DOHH2 (cell line): ENCODE measurements around the gene AIP.
A peak's percentile ranks its signal among the peaks of the same experiment; 100 is the strongest.
"Not testable (repeated sequence)": the region's sequence is repeated elsewhere in the genome, so short reads cannot be mapped to it uniquely, and the experiment has no call there.

Source experiments
- H3F3A ChIP-seq: fragments of 200-600 bp; sonication (generic), shearing (Covaris generic); 2 replicates; pipeline ENCODE4 v1.6.0; 2016; ENCODE audit warnings: antibody characterized with exemption, mild to moderate bottlenecking; ENCODE audit not compliant: control insufficient read depth, insufficient read depth
- H3K27ac ChIP-seq: fragments of 200-600 bp; sonication (generic); 2 replicates; pipeline ENCODE4 v1.5.1; 2014; ENCODE audit warnings: low read depth, mild to moderate bottlenecking, low read length, moderate library complexity
- H3K27me3 ChIP-seq: fragments of 200-600 bp; sonication (generic); 2 replicates; pipeline ENCODE4 v1.6.1; 2014; ENCODE audit warnings: mild to moderate bottlenecking, low read length, mixed read lengths; ENCODE audit not compliant: control insufficient read depth
- H3K36me3 ChIP-seq: fragments of 200-600 bp; sonication (generic); 2 replicates; pipeline ENCODE4 v1.6.1; 2014; ENCODE audit warnings: mild to moderate bottlenecking, low read length, moderate library complexity, mixed read lengths; ENCODE audit not compliant: control insufficient read depth
- H3K4me1 ChIP-seq: fragments of 200-600 bp; sonication (generic); 2 replicates; pipeline ENCODE4 v1.6.1; 2014; ENCODE audit warnings: mild to moderate bottlenecking, low read length, mixed read lengths; ENCODE audit not compliant: control insufficient read depth
- H3K4me2 ChIP-seq: fragments of 200-600 bp; sonication (generic); 2 replicates; pipeline ENCODE4 v1.6.0; 2014; ENCODE audit warnings: mild to moderate bottlenecking, low read length, moderate library complexity
- H3K4me3 ChIP-seq: fragments of 200-600 bp; sonication (generic); 2 replicates; pipeline ENCODE4 v1.5.1; 2014; ENCODE audit warnings: mild to moderate bottlenecking, low read length, mixed read lengths
- H3K79me2 ChIP-seq: fragments of 200-600 bp; sonication (generic); 2 replicates; pipeline ENCODE4 v1.6.1; 2014; ENCODE audit warnings: mild to moderate bottlenecking, low read length, mixed read lengths; ENCODE audit not compliant: control insufficient read depth
- H3K9me2 ChIP-seq: fragments of 200-600 bp; sonication (generic); replicated peaks from 2 replicates; pipeline ENCODE4 v1.6.1; 2014; ENCODE audit warnings: mild to moderate bottlenecking, low read length, mixed read lengths; ENCODE audit not compliant: control insufficient read depth
- H3K9me3 ChIP-seq: fragments of 200-600 bp; sonication (generic); 2 replicates; pipeline ENCODE4 v1.6.1; 2014; ENCODE audit warnings: antibody characterized with exemption, low read length, mixed read lengths; ENCODE audit not compliant: control insufficient read depth, insufficient read depth
- H4K20me1 ChIP-seq: fragments of 200-600 bp; sonication (generic); 2 replicates; pipeline ENCODE4 v1.6.0; 2014; ENCODE audit warnings: low read depth, mild to moderate bottlenecking, antibody characterized with exemption, low read length, moderate library complexity; ENCODE audit not compliant: control insufficient read depth, insufficient read depth
- EZH2phosphoT487 ChIP-seq: fragments of 200-600 bp; sonication (generic); IDR thresholded peaks from 2 replicates; pipeline ENCODE4 v1.6.1; 2017; ENCODE audit warnings: borderline replicate concordance, mild to moderate bottlenecking, antibody characterized with exemption, low read length, moderate library complexity, mixed read lengths
- TF ChIP-seq, protein P1 (sequence below): fragments of 200-600 bp; sonication (generic); IDR thresholded peaks from one replicate; pipeline ENCODE4 v1.5.1; 2014; ENCODE audit warnings: antibody characterized with exemption, mild to moderate bottlenecking, low read depth, low read length; ENCODE audit not compliant: poor library complexity, severe bottlenecking

Gene AIP

DNA sequence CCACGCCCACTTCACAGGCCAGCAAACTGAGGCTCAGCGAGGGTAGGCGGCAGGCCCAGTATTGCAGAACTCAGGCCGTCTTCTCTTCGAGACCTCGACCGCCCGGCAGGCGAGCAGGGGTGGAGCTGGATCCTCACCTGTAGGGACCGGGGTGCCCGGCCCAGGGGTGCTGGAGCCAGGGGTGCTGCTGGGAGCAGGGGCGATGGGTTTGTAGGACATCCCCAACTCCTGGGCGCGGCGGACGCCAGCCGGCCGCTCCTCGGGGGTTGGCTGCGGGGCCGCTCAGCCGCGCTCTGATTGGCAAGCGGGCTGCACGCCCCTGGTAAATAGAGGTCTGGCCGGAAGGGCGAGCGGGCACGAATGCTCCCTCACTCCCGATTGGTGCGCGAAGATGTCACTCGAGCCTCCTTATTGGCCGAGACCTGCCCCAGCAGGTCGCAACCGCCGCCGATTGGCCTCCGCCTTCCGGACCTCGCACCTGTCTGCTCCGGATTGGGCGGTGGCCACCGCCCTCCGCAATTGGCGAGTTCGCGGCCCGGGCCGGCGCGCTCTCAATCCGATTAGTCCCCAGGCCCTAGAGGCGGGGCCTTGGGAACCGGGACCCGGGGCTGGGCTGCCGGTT, 25.1 kb downstream of the AIP start, which contains the start of gene CDK2AP2:
TSS of gene CDK2AP2 (minus strand) at position 299 of the 622 bp plus-strand sequence. CDS start at position 219, 80 bp downstream.
- peaks cover 36% of the 10 kb centered on the region for H3K4me1 ChIP-seq
- H3K4me2 ChIP-seq: peak within 1 kb of the TSS; percentile 83
- H3K9me2 ChIP-seq: no peaks in the 10 kb centered on the region
- H3K4me3 ChIP-seq: peak within 1 kb of the TSS; percentile 89
- TF ChIP-seq, protein P1, sequence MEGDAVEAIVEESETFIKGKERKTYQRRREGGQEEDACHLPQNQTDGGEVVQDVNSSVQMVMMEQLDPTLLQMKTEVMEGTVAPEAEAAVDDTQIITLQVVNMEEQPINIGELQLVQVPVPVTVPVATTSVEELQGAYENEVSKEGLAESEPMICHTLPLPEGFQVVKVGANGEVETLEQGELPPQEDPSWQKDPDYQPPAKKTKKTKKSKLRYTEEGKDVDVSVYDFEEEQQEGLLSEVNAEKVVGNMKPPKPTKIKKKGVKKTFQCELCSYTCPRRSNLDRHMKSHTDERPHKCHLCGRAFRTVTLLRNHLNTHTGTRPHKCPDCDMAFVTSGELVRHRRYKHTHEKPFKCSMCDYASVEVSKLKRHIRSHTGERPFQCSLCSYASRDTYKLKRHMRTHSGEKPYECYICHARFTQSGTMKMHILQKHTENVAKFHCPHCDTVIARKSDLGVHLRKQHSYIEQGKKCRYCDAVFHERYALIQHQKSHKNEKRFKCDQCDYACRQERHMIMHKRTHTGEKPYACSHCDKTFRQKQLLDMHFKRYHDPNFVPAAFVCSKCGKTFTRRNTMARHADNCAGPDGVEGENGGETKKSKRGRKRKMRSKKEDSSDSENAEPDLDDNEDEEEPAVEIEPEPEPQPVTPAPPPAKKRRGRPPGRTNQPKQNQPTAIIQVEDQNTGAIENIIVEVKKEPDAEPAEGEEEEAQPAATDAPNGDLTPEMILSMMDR: no peak
- TF ChIP-seq EZH2phosphoT487: no peak
- H3F3A ChIP-seq: peaks cover 4% of the 10 kb centered on the region
- H3K27me3 ChIP-seq: peaks cover 14% of the 10 kb centered on the region; the same call in 1 of the 2 replicates
- H4K20me1 ChIP-seq: peaks cover 6% of the 10 kb centered on the region; the same call in 1 of the 2 replicates
- peaks cover 17% of the 10 kb centered on the region for H3K36me3 ChIP-seq
- H3K79me2 ChIP-seq: peaks cover 44% of the 10 kb centered on the region
- peak within 1 kb of the TSS; percentile 68 for H3K27ac ChIP-seq
- no peaks in the 10 kb centered on the region for H3K9me3 ChIP-seq

DNA sequence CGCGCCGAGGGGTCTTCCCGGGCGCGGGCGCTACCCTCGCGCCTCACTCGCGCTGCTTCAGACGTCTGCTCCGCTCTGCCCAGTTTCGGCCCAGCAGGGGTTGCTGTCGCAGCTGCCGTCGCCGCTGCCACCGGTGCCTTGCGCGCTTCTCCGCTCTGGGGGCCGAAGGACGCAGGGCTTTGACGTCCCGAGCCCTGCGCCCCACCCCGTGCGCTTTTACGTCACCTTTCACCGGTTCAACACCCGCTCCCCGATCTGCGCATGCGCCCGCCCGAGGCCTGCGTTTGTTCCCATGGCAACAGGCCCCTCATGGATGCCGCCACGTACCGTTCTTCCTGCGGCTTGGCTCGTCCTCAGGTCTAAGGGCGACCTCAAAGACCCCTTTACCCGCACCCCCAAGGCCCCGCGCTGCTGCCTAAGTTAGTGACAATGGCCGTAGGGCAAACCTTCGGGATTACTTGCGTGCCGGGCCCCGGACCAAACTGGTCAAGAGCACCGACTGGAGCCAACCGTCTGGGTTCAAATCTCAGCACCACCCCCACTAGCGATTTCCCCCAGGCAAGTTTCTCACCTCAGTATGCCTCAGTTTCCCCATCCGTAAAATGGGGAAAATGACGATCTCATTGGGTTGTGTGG, 25.8 kb downstream of the AIP start:
- peaks cover 3% of the 10 kb centered on the region; the same call in 1 of the 2 replicates for H4K20me1 ChIP-seq
- peaks cover 15% of the 10 kb centered on the region for H3K36me3 ChIP-seq
- H3K9me3 ChIP-seq: no peaks in the 10 kb centered on the region
- H3K4me1 ChIP-seq: peaks cover 32% of the 10 kb centered on the region
- peak overlapping the region; percentile 83 for H3K4me2 ChIP-seq
- H3K27me3 ChIP-seq: peaks cover 17% of the 10 kb centered on the region
- H3K4me3 ChIP-seq: peak overlapping the region; percentile 89
- TF ChIP-seq, protein P1: no peak
- no peak for TF ChIP-seq EZH2phosphoT487
- no peaks in the 10 kb centered on the region for H3K9me2 ChIP-seq
- H3K79me2 ChIP-seq: peaks cover 38% of the 10 kb centered on the region
- H3F3A ChIP-seq: peaks cover 4% of the 10 kb centered on the region
- H3K27ac ChIP-seq: peak overlapping the region; percentile 68

DNA sequence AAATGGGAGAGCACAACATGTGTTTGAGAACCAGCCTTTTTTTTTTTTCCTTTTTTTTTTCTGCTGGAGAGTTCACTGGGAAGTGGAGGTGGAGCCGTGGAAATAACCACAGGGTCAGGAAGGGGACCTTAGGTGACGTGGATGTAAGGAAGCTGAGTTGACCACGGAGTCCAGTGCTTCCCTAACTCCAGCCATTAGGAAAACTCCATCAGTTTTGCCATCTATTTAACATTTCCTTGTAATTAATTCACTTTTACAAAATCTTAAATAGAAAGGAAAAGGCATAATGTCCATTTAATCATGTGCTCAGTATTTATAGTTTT, 27.2 kb downstream of the AIP start:
- peaks cover 24% of the 10 kb centered on the region for H3K27me3 ChIP-seq
- no peak overlapping the region for H3K4me2 ChIP-seq
- H3K4me1 ChIP-seq: peaks cover 28% of the 10 kb centered on the region
- no peak for TF ChIP-seq EZH2phosphoT487
- TF ChIP-seq, protein P1: no peak
- H3K36me3 ChIP-seq: peaks cover 12% of the 10 kb centered on the region
- H4K20me1 ChIP-seq: no peaks in the 10 kb centered on the region
- no peaks in the 10 kb centered on the region for H3K9me2 ChIP-seq
- H3K27ac ChIP-seq: no peak overlapping the region
- H3K9me3 ChIP-seq: no peaks in the 10 kb centered on the region
- H3K79me2 ChIP-seq: peaks cover 25% of the 10 kb centered on the region
- H3F3A ChIP-seq: peaks cover 4% of the 10 kb centered on the region
- no peak overlapping the region for H3K4me3 ChIP-seq

DNA sequence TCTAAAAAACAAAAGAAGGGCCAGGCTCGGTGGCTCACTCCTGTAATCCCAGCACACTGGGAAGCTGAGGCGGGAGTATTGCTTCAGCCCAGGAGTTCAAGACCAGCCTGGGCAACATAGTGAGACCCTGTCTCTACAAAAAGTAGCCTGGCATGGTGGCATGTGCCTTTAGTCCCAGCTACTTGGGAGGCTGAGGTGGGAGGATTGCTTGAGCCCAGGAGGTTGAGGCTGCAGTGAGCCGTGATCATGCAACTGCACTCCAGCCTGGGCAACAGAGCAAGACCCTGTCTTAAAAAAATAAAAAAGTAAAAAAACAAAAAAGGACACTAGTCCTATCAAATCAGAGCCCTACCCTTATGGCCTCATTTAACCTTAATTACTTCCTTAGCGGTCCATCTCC, 28.7 kb downstream of the AIP start:
- H3K4me2 ChIP-seq, H3K9me2 ChIP-seq, H3K27ac ChIP-seq, H4K20me1 ChIP-seq, H3F3A ChIP-seq, H3K9me3 ChIP-seq, H3K36me3 ChIP-seq, H3K4me3 ChIP-seq: not testable (repeated sequence)
- peaks cover 12% of the 10 kb centered on the region for H3K79me2 ChIP-seq
- H3K27me3 ChIP-seq: peaks cover 28% of the 10 kb centered on the region
- H3K4me1 ChIP-seq: peaks cover 14% of the 10 kb centered on the region
